Measurements from ENCODE around the gene FILIP1L.
"Not testable (repeated sequence)": the region's sequence is repeated elsewhere in the genome, so short reads cannot be mapped to it uniquely, and the experiment has no call there.

Gene FILIP1L

GRCh38 chr3:100098784-100099070 is 15.6 kb downstream of the FILIP1L start:
- DNase-seq (ENCODE audit: low read depth): no peak

- DNase-seq (ENCODE audit: low read depth): no peak
These were observed 16.1 kb downstream of the FILIP1L start for GRCh38 chr3:100097919-100098783.

- no peak for DNase-seq (ENCODE audit: low read depth)
These were observed 17.4 kb downstream of the FILIP1L start for GRCh38 chr3:100096866-100097265.

- DNase-seq (ENCODE audit: low read depth): not testable (repeated sequence)
These were observed 18.0 kb downstream of the FILIP1L start for GRCh38 chr3:100096286-100096685.

- DNase-seq (ENCODE audit: low read depth): no peak
These were observed 20.5 kb downstream of the FILIP1L start for GRCh38 chr3:100093831-100094230.

- DNase-seq (ENCODE audit: low read depth): no peak
These were observed 23.7 kb downstream of the FILIP1L start for GRCh38 chr3:100090669-100091005.

GRCh38 chr3:100089812-100090668 is 24.3 kb downstream of the FILIP1L start:
- no peak for DNase-seq (ENCODE audit: low read depth)

GRCh38 chr3:100088735-100089368 is 25.4 kb downstream of the FILIP1L start:
- no peak for DNase-seq (ENCODE audit: low read depth)

GRCh38 chr3:100087198-100087597 is 27.1 kb downstream of the FILIP1L start:
- DNase-seq (ENCODE audit: low read depth): no peak

- no peak for DNase-seq (ENCODE audit: low read depth)
These were observed 27.9 kb downstream of the FILIP1L start for GRCh38 chr3:100086401-100086800.

- no peak for DNase-seq (ENCODE audit: low read depth)
These were observed 30.0 kb downstream of the FILIP1L start for GRCh38 chr3:100084100-100084806.

GRCh38 chr3:100083209-100083608 is 31.1 kb downstream of the FILIP1L start:
- DNase-seq (ENCODE audit: low read depth): no peak

- DNase-seq (ENCODE audit: low read depth): no peak
These were observed 31.6 kb downstream of the FILIP1L start for GRCh38 chr3:100082714-100083113.

- no peak for DNase-seq (ENCODE audit: low read depth)
These were observed 32.2 kb downstream of the FILIP1L start for GRCh38 chr3:100081986-100082692.

GRCh38 chr3:100081311-100081710 is 33.0 kb downstream of the FILIP1L start:
- DNase-seq (ENCODE audit: low read depth): no peak

- no peak for DNase-seq (ENCODE audit: low read depth)
These were observed 33.7 kb downstream of the FILIP1L start for GRCh38 chr3:100080573-100080972.

- no peak for DNase-seq (ENCODE audit: low read depth)
These were observed 35.0 kb downstream of the FILIP1L start for GRCh38 chr3:100079328-100079727.

GRCh38 chr3:100076731-100077529 is 37.4 kb downstream of the FILIP1L start:
- DNase-seq (ENCODE audit: low read depth): no peak

GRCh38 chr3:100075851-100076730 is 38.2 kb downstream of the FILIP1L start:
- DNase-seq (ENCODE audit: low read depth): no peak

GRCh38 chr3:100075196-100075595 is 39.1 kb downstream of the FILIP1L start:
- DNase-seq (ENCODE audit: low read depth): no peak

Measured in T follicular helper cell (primary cell).